ENCODE results near the gene RAD50.
"Not testable (repeated sequence)": the region's sequence is repeated elsewhere in the genome, so short reads cannot be mapped to it uniquely, and the experiment has no call there.

The RAD50 gene

GRCh38 chr5:132679166-132679565 is 122.4 kb downstream of the RAD50 start:
- ATAC-seq (no peak), DNase-seq (no peak)
- H3K36me3 Mint-ChIP-seq (ENCODE audit: low read depth), result no peaks in the 10 kb centered on the region
- peaks cover 2% of the 10 kb centered on the region for H3K27me3 Mint-ChIP-seq
- H3K9me3 Mint-ChIP-seq, result no peaks in the 10 kb centered on the region
- no peak overlapping the region for H3K4me3 Mint-ChIP-seq
- H3K27ac Mint-ChIP-seq, result no peak overlapping the region
- H3K4me1 Mint-ChIP-seq, result peaks cover 20% of the 10 kb centered on the region

- H3K4me1 Mint-ChIP-seq, result peaks cover 20% of the 10 kb centered on the region
- H3K27me3 Mint-ChIP-seq, result peaks cover 2% of the 10 kb centered on the region
- DNase-seq (no peak), ATAC-seq (no peak)
- H3K9me3 Mint-ChIP-seq, result no peaks in the 10 kb centered on the region
- no peak overlapping the region for H3K27ac Mint-ChIP-seq
- H3K36me3 Mint-ChIP-seq (ENCODE audit: low read depth), result no peaks in the 10 kb centered on the region
- no peak overlapping the region for H3K4me3 Mint-ChIP-seq
Observed at GRCh38 chr5:132679717-132680380, 123.1 kb downstream of the RAD50 start.

GRCh38 chr5:132680780-132681475 is 124.2 kb downstream of the RAD50 start:
- Mint-ChIP-seq H3K9me3 (no peaks in the 10 kb centered on the region), H3K36me3 (ENCODE audit: low read depth) (no peaks in the 10 kb centered on the region), H3K27ac (peak overlapping the region; percentile 8), H3K4me1 (peaks cover 17% of the 10 kb centered on the region), H3K27me3 (peaks cover 2% of the 10 kb centered on the region), H3K4me3 (no peak overlapping the region)
- DNase-seq, result no peak
- ATAC-seq, result no peak

GRCh38 chr5:132681476-132681831 is 124.7 kb downstream of the RAD50 start:
- H3K4me3 Mint-ChIP-seq, result no peak overlapping the region
- peak overlapping the region; percentile 8 for H3K27ac Mint-ChIP-seq
- no peaks in the 10 kb centered on the region for H3K9me3 Mint-ChIP-seq
- DNase-seq, result no peak
- H3K27me3 Mint-ChIP-seq, result peaks cover 2% of the 10 kb centered on the region
- ATAC-seq, result no peak
- H3K4me1 Mint-ChIP-seq, result peaks cover 18% of the 10 kb centered on the region
- H3K36me3 Mint-ChIP-seq (ENCODE audit: low read depth), result no peaks in the 10 kb centered on the region

- Mint-ChIP-seq H3K36me3 (ENCODE audit: low read depth) (no peaks in the 10 kb centered on the region), H3K4me1 (peaks cover 20% of the 10 kb centered on the region), H3K27ac (no peak overlapping the region), H3K27me3 (no peaks in the 10 kb centered on the region), H3K4me3 (no peak overlapping the region), H3K9me3 (no peaks in the 10 kb centered on the region)
- DNase-seq, result no peak
- ATAC-seq, result no peak
Observed at GRCh38 chr5:132681983-132682382, 125.2 kb downstream of the RAD50 start.

- no peak overlapping the region for H3K4me3 Mint-ChIP-seq
- no peaks in the 10 kb centered on the region for H3K9me3 Mint-ChIP-seq
- no peak overlapping the region for H3K27ac Mint-ChIP-seq
- DNase-seq (no peak), ATAC-seq (no peak)
- H3K36me3 Mint-ChIP-seq (ENCODE audit: low read depth), result no peaks in the 10 kb centered on the region
- no peaks in the 10 kb centered on the region for H3K27me3 Mint-ChIP-seq
- peaks cover 40% of the 10 kb centered on the region for H3K4me1 Mint-ChIP-seq
Observed at GRCh38 chr5:132684491-132684890, 127.7 kb downstream of the RAD50 start.

GRCh38 chr5:132684922-132685720 is 128.3 kb downstream of the RAD50 start:
- DNase-seq (peak; percentile 31), ATAC-seq (peak; percentile 45)
- H3K9me3 Mint-ChIP-seq, result no peaks in the 10 kb centered on the region
- no peak overlapping the region for H3K4me3 Mint-ChIP-seq
- no peak overlapping the region for H3K27ac Mint-ChIP-seq
- no peaks in the 10 kb centered on the region for H3K36me3 Mint-ChIP-seq (ENCODE audit: low read depth)
- H3K4me1 Mint-ChIP-seq, result peaks cover 42% of the 10 kb centered on the region
- H3K27me3 Mint-ChIP-seq, result no peaks in the 10 kb centered on the region

- H3K4me3 Mint-ChIP-seq, result no peak overlapping the region
- H3K27ac Mint-ChIP-seq, result no peak overlapping the region
- H3K36me3 Mint-ChIP-seq (ENCODE audit: low read depth), result no peaks in the 10 kb centered on the region
- ATAC-seq (no peak), DNase-seq (no peak)
- peaks cover 42% of the 10 kb centered on the region for H3K4me1 Mint-ChIP-seq
- H3K27me3 Mint-ChIP-seq, result no peaks in the 10 kb centered on the region
- no peaks in the 10 kb centered on the region for H3K9me3 Mint-ChIP-seq
Observed at GRCh38 chr5:132686193-132686592, 129.4 kb downstream of the RAD50 start.

GRCh38 chr5:132687995-132688394 is 131.2 kb downstream of the RAD50 start:
- DNase-seq (peak; percentile 23), ATAC-seq (peak; percentile 72)
- no peaks in the 10 kb centered on the region for H3K9me3 Mint-ChIP-seq
- peaks cover 2% of the 10 kb centered on the region for H3K36me3 Mint-ChIP-seq (ENCODE audit: low read depth)
- peaks cover 48% of the 10 kb centered on the region for H3K4me1 Mint-ChIP-seq
- H3K4me3 Mint-ChIP-seq, result no peak overlapping the region
- H3K27me3 Mint-ChIP-seq, result no peaks in the 10 kb centered on the region
- H3K27ac Mint-ChIP-seq, result peak overlapping the region; percentile 70

GRCh38 chr5:132688536-132689339 is 132.0 kb downstream of the RAD50 start:
- H3K4me3 Mint-ChIP-seq, result peak overlapping the region; percentile 16
- peaks cover 48% of the 10 kb centered on the region for H3K4me1 Mint-ChIP-seq
- DNase-seq, result no peak
- peak; percentile 61 for ATAC-seq
- no peaks in the 10 kb centered on the region for H3K9me3 Mint-ChIP-seq
- no peaks in the 10 kb centered on the region for H3K27me3 Mint-ChIP-seq
- peaks cover 2% of the 10 kb centered on the region for H3K36me3 Mint-ChIP-seq (ENCODE audit: low read depth)
- H3K27ac Mint-ChIP-seq, result peak overlapping the region; percentile 70

- Mint-ChIP-seq H3K36me3 (ENCODE audit: low read depth) (peaks cover 2% of the 10 kb centered on the region), H3K4me3 (no peak overlapping the region), H3K27ac (no peak overlapping the region), H3K9me3 (no peaks in the 10 kb centered on the region), H3K27me3 (no peaks in the 10 kb centered on the region), H3K4me1 (peaks cover 44% of the 10 kb centered on the region)
- ATAC-seq (no peak), DNase-seq (no peak)
Observed at GRCh38 chr5:132689513-132689912, 132.7 kb downstream of the RAD50 start.

GRCh38 chr5:132690156-132690555 is 133.4 kb downstream of the RAD50 start:
- DNase-seq, result no peak
- Mint-ChIP-seq H3K27me3 (no peaks in the 10 kb centered on the region), H3K4me1 (peaks cover 38% of the 10 kb centered on the region), H3K4me3 (no peak overlapping the region), H3K27ac (no peak overlapping the region), H3K9me3 (no peaks in the 10 kb centered on the region), H3K36me3 (ENCODE audit: low read depth) (peaks cover 2% of the 10 kb centered on the region)
- ATAC-seq, result no peak

GRCh38 chr5:132691755-132692631 is 135.2 kb downstream of the RAD50 start:
- not testable (repeated sequence) for H3K27ac Mint-ChIP-seq; ATAC-seq; H3K4me3 Mint-ChIP-seq; H3K9me3 Mint-ChIP-seq; H3K27me3 Mint-ChIP-seq; DNase-seq; H3K36me3 Mint-ChIP-seq (ENCODE audit: low read depth)
- peaks cover 27% of the 10 kb centered on the region for H3K4me1 Mint-ChIP-seq

GRCh38 chr5:132692632-132692967 is 135.8 kb downstream of the RAD50 start:
- no peak for ATAC-seq
- H3K27ac Mint-ChIP-seq, result no peak overlapping the region

More at GRCh38 chr5:132692632-132692967, 135.8 kb downstream of the RAD50 start:
- Mint-ChIP-seq H3K4me1 (peaks cover 26% of the 10 kb centered on the region), H3K9me3 (no peaks in the 10 kb centered on the region), H3K36me3 (ENCODE audit: low read depth) (peaks cover 2% of the 10 kb centered on the region), H3K27me3 (no peaks in the 10 kb centered on the region), H3K4me3 (no peak overlapping the region)
- DNase-seq, result no peak

Measured in activated naive CD8-positive, alpha-beta T cell treated with anti-CD3 and anti-CD28 coated beads, Interleukin-2, amount 50 U/mL, for 24 hours (primary cell).